ENCODE measurements around the gene GNB5. TPM values are rescaled to one million over a fixed set of nuclear protein-coding genes. Genes with fewer than 3 reads are reported as not detected.

The GNB5 gene
- total RNA-seq, 1 experiment from 2014 or later: 29.8 TPM

- Histone ChIP-seq H3K27ac (ENCODE audit: insufficient read length, low read depth, low read length) (no peak overlapping the region), H2BK5ac (ENCODE audit: insufficient read length, low read length) (no peak overlapping the region), H3K14ac (ENCODE audit: insufficient read depth, low read length) (no peak overlapping the region), H3K23ac (ENCODE audit: insufficient read length, low read depth, low read length) (no peak overlapping the region), H4K91ac (ENCODE audit: insufficient read length, low read depth, low read length) (no peak overlapping the region), H2BK120ac (ENCODE audit: low read depth, low read length, poor library complexity, severe bottlenecking) (no peak overlapping the region), H2AK5ac (ENCODE audit: insufficient read length, low read length) (no peak overlapping the region), H3K4me1 (ENCODE audit: insufficient read depth, low read length) (no peaks in the 10 kb centered on the region), H3K4ac (ENCODE audit: low read depth, low read length) (no peak overlapping the region), H3K4me2 (ENCODE audit: insufficient read depth, insufficient read length, low read length) (no peak overlapping the region), H3K18ac (ENCODE audit: insufficient read length, low read depth, low read length) (no peak overlapping the region), H3K56ac (ENCODE audit: insufficient read length, low read depth, low read length) (no peak overlapping the region), H3K23me2 (ENCODE audit: insufficient read length, low read depth, low read length, poor library complexity, severe bottlenecking) (no peaks in the 10 kb centered on the region), H2AFZ (ENCODE audit: low read length) (no peak overlapping the region), H4K5ac (ENCODE audit: insufficient read length, low read depth, low read length) (no peak overlapping the region), H3K79me1 (ENCODE audit: insufficient read depth, low read depth, low read length, poor library complexity, severe bottlenecking) (no peaks in the 10 kb centered on the region), H4K8ac (replicated peaks; ENCODE audit: insufficient read length, low read depth, low read length) (no peak overlapping the region), H2BK15ac (ENCODE audit: low read depth, low read length) (no peak overlapping the region), H3K9me3 (ENCODE audit: control insufficient read depth, low read depth, low read length) (no peaks in the 10 kb centered on the region), H2BK12ac (ENCODE audit: insufficient read length, low read depth, low read length) (no peak overlapping the region), H4K20me1 (ENCODE audit: control insufficient read depth, insufficient read depth, insufficient read length) (no peaks in the 10 kb centered on the region), H3K9ac (ENCODE audit: extremely low read depth, insufficient read length, low read length) (no peak overlapping the region), H3K27me3 (ENCODE audit: insufficient read depth, low read length) (no peaks in the 10 kb centered on the region), H3K79me2 (ENCODE audit: insufficient read depth, low read length) (no peaks in the 10 kb centered on the region), H3T11ph (ENCODE audit: low read length) (no peak overlapping the region), H2BK20ac (ENCODE audit: low read depth, low read length, poor library complexity, severe bottlenecking) (no peak overlapping the region)
- no peak for TF ChIP-seq CTCF (conservative IDR thresholded peaks at IDR 0.05)
- WGBS (ENCODE audit: extremely low coverage, insufficient read length, low lambda C conversion rate): no CpG with 5 or more reads among the region's 10 CpGs
- Mint-ChIP-seq H3K27me3 (ENCODE audit: low read depth) (no peaks in the 10 kb centered on the region), H3K27ac (no peak overlapping the region; a peak in 1 of 7 replicates), H3K4me1 (peaks cover 13 to 22% of the 10 kb centered on the region in 2 experiments; a peak in 3 of 4 replicates), H3K4me3 (no peak overlapping the region; a peak in 1 of 5 replicates), H3K36me3 (ENCODE audit: insufficient read depth in 1 of 3, low read depth in 3 of 3) (peaks cover 0 to 1% (median 0%) of the 10 kb centered on the region in 3 experiments; a peak in 1 of 7 replicates), H3K9me3 (no peaks in the 10 kb centered on the region; a peak in 1 of 5 replicates)
- DNase-seq: no peak
Measured at GRCh38 chr15:52078197-52078875, 112.9 kb downstream of the GNB5 start.

All from H9 (cell line).